ENCODE measurements around the gene STK38L.
A peak's percentile ranks its signal among the peaks of the same experiment; 100 is the strongest.

Gene STK38L

DNA sequence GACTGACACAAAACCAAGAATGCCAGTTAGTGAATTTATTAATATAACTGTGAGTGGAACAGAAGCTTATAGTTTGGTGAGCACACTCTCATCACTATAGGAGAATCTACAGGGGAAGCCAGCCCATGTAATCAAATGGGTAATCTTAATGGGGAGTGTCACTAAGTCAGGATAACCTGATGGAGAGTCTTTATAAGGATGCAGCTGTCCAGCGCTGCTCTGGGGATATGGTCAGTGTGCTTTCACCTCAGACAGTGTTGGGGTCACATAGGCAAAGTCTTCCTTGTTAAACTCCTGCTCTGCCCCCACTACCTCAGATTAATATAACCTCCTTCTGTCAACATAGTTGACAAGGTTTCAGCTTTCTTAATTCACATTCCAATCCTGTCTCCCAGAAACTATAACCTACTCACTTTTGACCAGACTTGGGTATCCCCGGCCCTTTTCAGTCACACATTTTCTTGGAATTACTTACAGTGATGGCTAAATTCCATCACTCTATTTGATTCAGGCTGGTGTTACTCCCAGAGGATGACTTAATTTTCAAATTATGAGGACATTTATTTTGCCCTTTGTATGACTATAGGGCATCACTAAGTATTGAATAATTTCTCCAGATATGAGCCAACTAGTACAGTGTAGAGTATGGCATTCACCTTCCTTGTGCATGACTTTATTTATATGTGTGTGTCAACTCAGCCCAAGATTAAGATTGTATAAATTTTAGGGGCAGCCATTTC lies 13.2 kb downstream of the STK38L start:
- H3K27me3 ChIP-seq (replicated peaks; ENCODE audit: control insufficient read depth, insufficient read depth, low read length), result no peaks in the 10 kb centered on the region
- H3K4me1 ChIP-seq (ENCODE audit: control insufficient read depth, insufficient read depth, low read length), result peaks cover 68% of the 10 kb centered on the region

DNA sequence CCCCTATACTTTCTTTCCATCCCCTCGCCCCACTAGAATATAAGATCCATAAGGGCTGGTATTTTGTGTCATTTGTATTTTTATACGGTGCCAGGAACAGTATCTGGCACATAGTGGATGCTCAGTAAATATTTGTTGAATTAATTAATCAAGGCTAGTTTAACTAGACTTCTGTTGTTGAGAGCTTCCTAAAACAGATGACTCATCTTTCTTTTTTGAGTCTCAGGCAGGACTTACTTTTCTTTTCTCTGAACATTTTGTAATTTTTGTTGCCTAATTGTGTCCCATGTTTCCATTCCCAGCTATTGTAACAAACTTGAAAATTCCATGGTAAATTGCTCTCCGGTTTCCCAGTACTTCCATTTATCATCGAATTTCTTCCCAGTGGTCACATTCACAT lies 16.7 kb downstream of the STK38L start:
- Histone ChIP-seq H3K36me3 (ENCODE audit: control insufficient read depth, insufficient read depth, low read length, severe bottlenecking) (peaks cover 8% of the 10 kb centered on the region), H3K27me3 (replicated peaks; ENCODE audit: control insufficient read depth, insufficient read depth, low read length) (no peaks in the 10 kb centered on the region), H3K9me3 (ENCODE audit: control insufficient read depth, low read length) (no peaks in the 10 kb centered on the region), H3K4me3 (ENCODE audit: low read length) (peak overlapping the region; percentile 66), H3K9ac (ENCODE audit: low read length) (peak overlapping the region; percentile 78), H3K4me1 (ENCODE audit: control insufficient read depth, insufficient read depth, low read length) (peaks cover 70% of the 10 kb centered on the region)
- DNase-seq (ENCODE audit: low read depth), result peak; percentile 76

More for the DNA sequence above, 13.2 kb downstream of the STK38L start:
- DNase-seq (ENCODE audit: low read depth), result no peak
- peaks cover 20% of the 10 kb centered on the region for H3K36me3 ChIP-seq (ENCODE audit: control insufficient read depth, insufficient read depth, low read length, severe bottlenecking)
- no peak overlapping the region for H3K4me3 ChIP-seq (ENCODE audit: low read length)
- H3K9ac ChIP-seq (ENCODE audit: low read length), result peak overlapping the region; percentile 41
- H3K9me3 ChIP-seq (ENCODE audit: control insufficient read depth, low read length), result no peaks in the 10 kb centered on the region

DNA sequence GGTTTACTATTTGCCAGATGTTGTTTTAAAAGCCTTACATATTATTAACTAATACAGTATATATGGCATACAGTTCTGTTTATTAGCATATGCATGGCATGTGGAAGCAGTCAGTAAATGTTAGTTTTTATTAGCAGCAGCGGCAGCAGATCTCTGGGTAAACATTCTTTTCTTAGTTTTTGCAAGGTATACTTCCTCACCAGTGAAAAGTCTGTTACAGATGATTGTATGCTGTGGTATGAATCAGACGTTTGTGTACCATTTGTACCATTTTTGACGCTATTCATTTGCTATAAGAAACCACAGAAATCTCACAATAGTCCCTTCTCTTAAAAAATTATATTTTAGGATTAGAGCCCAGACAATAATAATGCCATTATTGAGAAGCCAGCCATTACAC lies 17.8 kb downstream of the STK38L start:
- Histone ChIP-seq H3K4me1 (ENCODE audit: control insufficient read depth, insufficient read depth, low read length) (peaks cover 59% of the 10 kb centered on the region), H3K9ac (ENCODE audit: low read length) (peak overlapping the region; percentile 77), H3K9me3 (ENCODE audit: control insufficient read depth, low read length) (no peaks in the 10 kb centered on the region), H3K36me3 (ENCODE audit: control insufficient read depth, insufficient read depth, low read length, severe bottlenecking) (peaks cover 6% of the 10 kb centered on the region), H3K27me3 (replicated peaks; ENCODE audit: control insufficient read depth, insufficient read depth, low read length) (no peaks in the 10 kb centered on the region), H3K4me3 (ENCODE audit: low read length) (peak overlapping the region; percentile 66)
- DNase-seq (ENCODE audit: low read depth), result no peak

DNA sequence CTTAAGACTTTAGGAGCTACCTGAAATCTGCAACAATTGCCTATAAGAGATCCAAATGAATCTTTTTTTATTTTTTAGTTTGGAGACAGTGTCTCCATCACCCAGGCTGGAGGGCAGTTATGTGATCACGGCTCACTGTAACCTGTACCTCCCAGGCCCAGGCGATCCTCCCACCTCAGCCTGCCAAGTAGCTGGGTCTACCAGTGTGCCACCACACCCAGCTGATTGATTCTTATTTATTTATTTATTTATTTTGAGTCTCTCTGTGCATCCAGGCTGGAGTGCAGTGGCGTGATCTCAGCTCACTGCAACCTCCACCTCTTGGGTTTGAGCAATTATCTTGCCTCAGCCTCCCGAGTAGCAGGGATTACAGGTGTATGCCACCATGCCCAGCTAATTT lies 26.1 kb downstream of the STK38L start:
- H3K9me3 ChIP-seq (ENCODE audit: control insufficient read depth, low read length), result no peaks in the 10 kb centered on the region
- H3K36me3 ChIP-seq (ENCODE audit: control insufficient read depth, insufficient read depth, low read length, severe bottlenecking), result peaks cover 27% of the 10 kb centered on the region
- no peaks in the 10 kb centered on the region for H3K27me3 ChIP-seq (replicated peaks; ENCODE audit: control insufficient read depth, insufficient read depth, low read length)
- H3K4me1 ChIP-seq (ENCODE audit: control insufficient read depth, insufficient read depth, low read length), result peaks cover 26% of the 10 kb centered on the region
- H3K4me3 ChIP-seq (ENCODE audit: low read length), result no peak overlapping the region
- no peak overlapping the region for H3K9ac ChIP-seq (ENCODE audit: low read length)
- no peak for DNase-seq (ENCODE audit: low read depth)

DNA sequence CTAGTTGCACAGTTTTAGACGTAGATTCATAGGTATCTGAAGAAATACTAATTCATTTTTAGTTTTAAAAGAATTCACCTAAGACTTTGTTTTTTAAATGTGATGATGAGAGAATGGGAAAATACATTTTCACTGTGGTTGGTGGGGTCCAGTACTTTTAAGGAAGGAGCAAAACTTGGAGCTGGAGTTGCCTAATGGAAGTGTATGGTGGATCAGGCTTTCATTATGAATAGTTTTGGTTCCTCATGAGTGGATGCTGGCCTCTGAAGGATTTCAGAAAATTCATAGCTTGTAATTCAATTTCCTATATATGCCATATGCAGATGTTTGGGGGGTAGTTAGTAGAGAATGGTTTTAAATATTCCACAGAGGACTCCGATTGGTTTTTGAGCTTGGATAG lies 27.1 kb downstream of the STK38L start:
- H3K36me3 ChIP-seq (ENCODE audit: control insufficient read depth, insufficient read depth, low read length, severe bottlenecking), result peaks cover 27% of the 10 kb centered on the region
- no peak for DNase-seq (ENCODE audit: low read depth)
- peaks cover 32% of the 10 kb centered on the region for H3K4me1 ChIP-seq (ENCODE audit: control insufficient read depth, insufficient read depth, low read length)
- no peak overlapping the region for H3K9ac ChIP-seq (ENCODE audit: low read length)
- H3K9me3 ChIP-seq (ENCODE audit: control insufficient read depth, low read length), result no peaks in the 10 kb centered on the region
- no peaks in the 10 kb centered on the region for H3K27me3 ChIP-seq (replicated peaks; ENCODE audit: control insufficient read depth, insufficient read depth, low read length)
- H3K4me3 ChIP-seq (ENCODE audit: low read length), result no peak overlapping the region

DNA sequence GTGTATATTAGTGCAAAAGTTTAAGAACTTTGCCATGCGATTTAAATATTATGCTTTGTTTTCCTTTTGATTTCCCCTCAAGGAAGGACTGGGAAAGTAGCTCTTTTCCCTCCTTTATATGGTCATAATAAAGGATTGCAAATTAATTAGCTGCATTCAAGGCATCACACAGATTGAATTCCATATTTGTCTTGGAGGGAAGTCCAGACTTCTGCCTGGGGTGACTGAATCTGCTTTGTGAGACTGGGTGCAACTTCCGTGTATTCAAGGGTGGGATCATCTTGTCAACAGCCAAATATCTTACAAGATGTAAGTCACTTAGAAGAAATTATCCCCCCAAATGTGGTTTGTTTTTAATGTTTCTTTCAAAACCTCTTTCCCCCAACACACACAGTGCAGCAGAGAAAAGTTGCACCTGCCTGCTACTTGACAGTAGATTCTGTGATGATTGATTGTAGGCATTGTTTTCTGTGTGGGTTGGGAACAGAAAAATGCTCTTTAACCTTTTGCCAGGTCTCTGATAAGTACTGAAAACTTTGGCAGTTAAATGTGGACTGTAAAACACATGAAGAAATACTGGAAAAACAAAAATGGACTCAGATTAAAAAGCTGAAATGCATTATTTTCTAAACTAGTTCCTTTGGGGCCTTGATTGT lies 28.4 kb downstream of the STK38L start:
- peak overlapping the region; percentile 69 for H3K9ac ChIP-seq (ENCODE audit: low read length)
- H3K9me3 ChIP-seq (ENCODE audit: control insufficient read depth, low read length), result no peaks in the 10 kb centered on the region
- DNase-seq (ENCODE audit: low read depth), result no peak
- H3K4me1 ChIP-seq (ENCODE audit: control insufficient read depth, insufficient read depth, low read length), result peaks cover 44% of the 10 kb centered on the region
- peak overlapping the region; percentile 4 for H3K4me3 ChIP-seq (ENCODE audit: low read length)
- H3K36me3 ChIP-seq (ENCODE audit: control insufficient read depth, insufficient read depth, low read length, severe bottlenecking), result peaks cover 24% of the 10 kb centered on the region
- no peaks in the 10 kb centered on the region for H3K27me3 ChIP-seq (replicated peaks; ENCODE audit: control insufficient read depth, insufficient read depth, low read length)

DNA sequence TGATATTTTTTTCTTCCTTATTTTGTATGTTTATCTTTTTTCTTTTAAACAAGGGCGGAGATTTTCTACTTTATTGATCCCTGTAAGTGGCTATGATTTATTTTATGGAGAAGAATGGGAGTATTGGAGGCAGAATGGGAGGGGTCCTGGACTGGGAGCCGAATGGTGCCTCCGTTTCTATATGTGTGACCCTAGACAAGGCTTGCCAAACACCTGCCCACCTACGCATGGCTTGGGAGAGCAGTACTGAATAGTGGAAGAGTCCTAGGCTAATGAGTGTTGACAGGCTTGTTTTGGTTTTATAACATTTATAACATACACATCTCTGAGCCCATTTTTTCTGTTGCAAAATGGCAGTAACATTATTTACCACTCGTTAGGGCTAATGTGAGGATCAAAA lies 29.0 kb downstream of the STK38L start:
- peak overlapping the region; percentile 69 for H3K9ac ChIP-seq (ENCODE audit: low read length)
- no peaks in the 10 kb centered on the region for H3K27me3 ChIP-seq (replicated peaks; ENCODE audit: control insufficient read depth, insufficient read depth, low read length)
- peaks cover 50% of the 10 kb centered on the region for H3K4me1 ChIP-seq (ENCODE audit: control insufficient read depth, insufficient read depth, low read length)
- peaks cover 20% of the 10 kb centered on the region for H3K36me3 ChIP-seq (ENCODE audit: control insufficient read depth, insufficient read depth, low read length, severe bottlenecking)
- no peaks in the 10 kb centered on the region for H3K9me3 ChIP-seq (ENCODE audit: control insufficient read depth, low read length)
- peak overlapping the region; percentile 64 for H3K4me3 ChIP-seq (ENCODE audit: low read length)
- DNase-seq (ENCODE audit: low read depth), result no peak

DNA sequence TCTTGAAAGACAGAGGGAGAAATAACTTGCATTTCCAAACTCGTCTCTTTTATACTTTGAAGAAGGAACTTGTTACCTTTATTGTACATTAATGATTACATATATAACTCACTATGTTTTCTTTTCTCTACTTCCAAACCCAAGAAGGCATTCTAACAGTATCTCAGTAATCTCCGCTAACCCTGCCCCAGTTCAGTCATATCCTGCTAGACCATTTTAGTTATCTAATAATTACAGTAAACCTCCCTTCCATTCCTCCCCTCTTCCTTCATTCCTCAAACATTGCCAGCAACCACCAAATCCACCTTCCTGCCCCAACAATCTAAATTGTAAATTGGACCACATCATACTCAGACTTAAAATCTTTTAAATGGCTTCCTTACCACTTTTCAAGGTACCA lies 30.6 kb downstream of the STK38L start:
- Histone ChIP-seq H3K9me3 (ENCODE audit: control insufficient read depth, low read length) (no peaks in the 10 kb centered on the region), H3K27me3 (replicated peaks; ENCODE audit: control insufficient read depth, insufficient read depth, low read length) (no peaks in the 10 kb centered on the region), H3K4me1 (ENCODE audit: control insufficient read depth, insufficient read depth, low read length) (peaks cover 60% of the 10 kb centered on the region), H3K9ac (ENCODE audit: low read length) (no peak overlapping the region), H3K4me3 (ENCODE audit: low read length) (no peak overlapping the region), H3K36me3 (ENCODE audit: control insufficient read depth, insufficient read depth, low read length, severe bottlenecking) (peaks cover 20% of the 10 kb centered on the region)
- DNase-seq (ENCODE audit: low read depth), result no peak

DNA sequence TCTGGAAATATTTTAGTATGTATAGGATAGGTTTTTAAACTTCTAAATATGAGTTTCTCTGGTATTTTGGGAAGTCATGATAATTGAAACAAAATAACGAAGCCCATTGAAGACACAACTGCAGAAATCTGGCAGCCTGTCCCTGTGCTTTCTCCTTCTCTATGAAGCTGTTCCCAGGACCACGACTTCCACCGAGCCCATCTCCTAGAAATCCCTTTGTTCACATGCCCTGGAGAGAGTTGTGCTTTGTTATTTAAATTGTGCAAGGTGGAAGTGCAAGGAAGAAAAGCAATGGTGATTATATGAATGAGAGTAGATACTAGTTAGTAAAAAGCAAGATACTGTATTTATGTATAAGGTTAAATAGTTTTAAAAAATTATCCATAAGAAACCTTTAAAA lies 32.2 kb downstream of the STK38L start:
- Histone ChIP-seq H3K4me1 (ENCODE audit: control insufficient read depth, insufficient read depth, low read length) (peaks cover 70% of the 10 kb centered on the region), H3K36me3 (ENCODE audit: control insufficient read depth, insufficient read depth, low read length, severe bottlenecking) (peaks cover 11% of the 10 kb centered on the region), H3K4me3 (ENCODE audit: low read length) (no peak overlapping the region), H3K9ac (ENCODE audit: low read length) (no peak overlapping the region), H3K27me3 (replicated peaks; ENCODE audit: control insufficient read depth, insufficient read depth, low read length) (no peaks in the 10 kb centered on the region), H3K9me3 (ENCODE audit: control insufficient read depth, low read length) (no peaks in the 10 kb centered on the region)
- no peak for DNase-seq (ENCODE audit: low read depth)

DNA sequence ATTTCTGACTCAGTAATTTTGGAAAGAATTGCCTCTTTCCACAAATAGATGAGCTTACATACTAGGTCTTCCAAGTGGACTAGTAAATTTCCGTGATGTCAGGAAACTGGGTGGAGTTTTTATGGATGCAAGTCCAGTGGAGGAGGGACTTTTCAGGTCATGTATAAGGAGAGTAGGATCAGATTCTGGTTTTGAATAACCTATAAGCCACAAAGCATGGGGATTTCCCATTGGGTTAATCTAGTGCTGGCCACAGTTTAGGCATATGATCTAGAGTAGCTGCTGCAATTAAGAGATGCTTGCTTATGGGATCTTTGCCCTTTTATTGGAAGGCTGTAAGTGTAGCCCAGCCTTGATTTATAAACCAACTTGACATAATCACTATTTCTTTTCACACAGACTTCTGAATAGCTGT lies 33.8 kb downstream of the STK38L start:
- Histone ChIP-seq H3K4me3 (ENCODE audit: low read length) (peak overlapping the region; percentile 51), H3K27me3 (replicated peaks; ENCODE audit: control insufficient read depth, insufficient read depth, low read length) (no peaks in the 10 kb centered on the region), H3K9ac (ENCODE audit: low read length) (peak overlapping the region; percentile 74), H3K9me3 (ENCODE audit: control insufficient read depth, low read length) (no peaks in the 10 kb centered on the region), H3K4me1 (ENCODE audit: control insufficient read depth, insufficient read depth, low read length) (peaks cover 62% of the 10 kb centered on the region), H3K36me3 (ENCODE audit: control insufficient read depth, insufficient read depth, low read length, severe bottlenecking) (peaks cover 16% of the 10 kb centered on the region)
- DNase-seq (ENCODE audit: low read depth), result peak; percentile 74

DNA sequence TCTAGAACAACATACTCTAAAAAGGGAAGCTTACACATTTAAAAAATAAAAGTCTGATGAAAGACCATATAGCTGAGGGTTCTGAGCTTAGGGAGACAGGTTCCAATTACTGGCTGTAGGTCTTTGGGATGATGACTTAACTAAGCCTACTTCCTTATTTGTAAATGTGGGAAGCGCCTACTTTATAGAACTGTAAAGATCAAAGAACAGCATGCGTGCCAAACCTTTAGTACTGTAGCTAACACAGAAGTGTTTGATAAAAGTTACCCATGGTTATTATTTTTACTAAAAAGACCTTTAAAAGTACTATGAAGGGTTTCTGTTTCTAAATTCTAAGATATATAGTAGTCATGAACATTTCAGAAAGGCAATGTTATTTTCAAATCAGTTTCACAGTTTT lies 35.7 kb downstream of the STK38L start:
- Histone ChIP-seq H3K4me3 (ENCODE audit: low read length) (no peak overlapping the region), H3K36me3 (ENCODE audit: control insufficient read depth, insufficient read depth, low read length, severe bottlenecking) (peaks cover 22% of the 10 kb centered on the region), H3K9ac (ENCODE audit: low read length) (no peak overlapping the region), H3K9me3 (ENCODE audit: control insufficient read depth, low read length) (no peaks in the 10 kb centered on the region), H3K4me1 (ENCODE audit: control insufficient read depth, insufficient read depth, low read length) (peaks cover 57% of the 10 kb centered on the region), H3K27me3 (replicated peaks; ENCODE audit: control insufficient read depth, insufficient read depth, low read length) (no peaks in the 10 kb centered on the region)
- no peak for DNase-seq (ENCODE audit: low read depth)

Data from adipocyte (in vitro differentiated cells).